Muscle of arm (tissue), 12 donors: ENCODE measurements around the gene SLC16A5. TPM values are rescaled to one million over a fixed set of nuclear protein-coding genes. Genes with fewer than 3 reads are reported as not detected.
A peak's percentile ranks its signal among the peaks of the same experiment; 100 is the strongest.
"Not testable (repeated sequence)": the region's sequence is repeated elsewhere in the genome, so short reads cannot be mapped to it uniquely, and the experiment has no call there.

ENCODE experiments used
- DNase-seq: peaks from one replicate; pipeline ENCODE4 v3.0.0-alpha.2; 2013
- polyA plus RNA-seq, 12 donors: library from polyadenylated mRNA; unstranded; fragments of 120-200 nt; gene quantifications; one replicate each; pipeline ENCODE4 v1.2.1, GENCODE V29; 2013; ENCODE audit not compliant: insufficient read length in 12 of 12

SLC16A5 gene
- polyA plus RNA-seq, 12 donors, result 5.3 to 17.4 (median 8.1) TPM; not detected in 2

- no peak for DNase-seq
These were observed 24.1 kb upstream of the SLC16A5 start for GRCh38 chr17:75063626-75064025.

GRCh38 chr17:75064040-75064439 lies 23.7 kb upstream of the SLC16A5 start:
- no peak for DNase-seq

- DNase-seq, result no peak
These were observed 23.3 kb upstream of the SLC16A5 start for GRCh38 chr17:75064460-75064859.

- DNase-seq, result no peak
These were observed 22.7 kb upstream of the SLC16A5 start for GRCh38 chr17:75064867-75065561.

- no peak for DNase-seq
These were observed 22.1 kb upstream of the SLC16A5 start for GRCh38 chr17:75065562-75066151.

GRCh38 chr17:75067856-75068255 lies 19.9 kb upstream of the SLC16A5 start:
- no peak for DNase-seq

GRCh38 chr17:75068750-75069149 lies 19.0 kb upstream of the SLC16A5 start:
- DNase-seq, result no peak

- no peak for DNase-seq
These were observed 18.0 kb upstream of the SLC16A5 start for GRCh38 chr17:75069783-75070182.

GRCh38 chr17:75071478-75072271 lies 16.1 kb upstream of the SLC16A5 start:
- not testable (repeated sequence) for DNase-seq

GRCh38 chr17:75072909-75073308 lies 14.8 kb upstream of the SLC16A5 start:
- not testable (repeated sequence) for DNase-seq

- no peak for DNase-seq
These were observed 14.1 kb upstream of the SLC16A5 start for GRCh38 chr17:75073618-75074047.

GRCh38 chr17:75074532-75074931 lies 13.2 kb upstream of the SLC16A5 start:
- DNase-seq, result peak; percentile 79

GRCh38 chr17:75075597-75076336 lies 12.0 kb upstream of the SLC16A5 start:
- DNase-seq, result no peak

- DNase-seq, result no peak
These were observed 10.7 kb upstream of the SLC16A5 start for GRCh38 chr17:75077072-75077495.

- DNase-seq, result no peak
These were observed 10.1 kb upstream of the SLC16A5 start for GRCh38 chr17:75077496-75078283.

GRCh38 chr17:75078284-75079022 lies 9.3 kb upstream of the SLC16A5 start:
- DNase-seq, result no peak

- DNase-seq, result no peak
These were observed 8.8 kb upstream of the SLC16A5 start for GRCh38 chr17:75079023-75079373.

- no peak for DNase-seq
These were observed 5.9 kb upstream of the SLC16A5 start for GRCh38 chr17:75081611-75082540.

- no peak for DNase-seq
These were observed 5.1 kb upstream of the SLC16A5 start for GRCh38 chr17:75082683-75083082.
